WI38 (cell line): Measurements from ENCODE around the gene MALSU1.

Source experiments
- H3K4me3 ChIP-seq: 2 replicates; pipeline ENCODE4 v1.5.1; 2011; ENCODE audit warnings: low read depth, mild to moderate bottlenecking, control low read depth, low read length
- CTCF ChIP-seq: IDR thresholded peaks from 2 replicates; pipeline ENCODE4 v1.5.1; 2012; ENCODE audit warnings: low read depth, mild to moderate bottlenecking, control low read depth, low read length

MALSU1 gene

GRCh38 chr7:23350466-23350865 lies 51.3 kb downstream of the MALSU1 start:
- no peak overlapping the region for H3K4me3 ChIP-seq
- TF ChIP-seq CTCF, result no peak

GRCh38 chr7:23353172-23353571 lies 54.0 kb downstream of the MALSU1 start:
- no peak for TF ChIP-seq CTCF
- no peak overlapping the region for H3K4me3 ChIP-seq

GRCh38 chr7:23356168-23356567 lies 57.0 kb downstream of the MALSU1 start:
- no peak for TF ChIP-seq CTCF
- H3K4me3 ChIP-seq, result no peak overlapping the region

- TF ChIP-seq CTCF, result no peak
- no peak overlapping the region for H3K4me3 ChIP-seq
Measured at GRCh38 chr7:23356726-23357125, 57.6 kb downstream of the MALSU1 start.

- no peak overlapping the region for H3K4me3 ChIP-seq
- no peak for TF ChIP-seq CTCF
Measured at GRCh38 chr7:23357190-23358093, 58.3 kb downstream of the MALSU1 start.

GRCh38 chr7:23358152-23358674 lies 59.1 kb downstream of the MALSU1 start:
- no peak overlapping the region for H3K4me3 ChIP-seq
- TF ChIP-seq CTCF, result no peak
